Globus pallidus (tissue), 1 donor: ENCODE data around the gene PDE8A.

Source experiments
- DNase-seq: peaks from one replicate; pipeline ENCODE4 v3.0.0-alpha.2; 2015; ENCODE audit warnings: low spot score

Gene PDE8A

GRCh38 chr15:84981711-84982300, at the start of gene PDE8A:
Gene PDE8A (plus strand): TSS chr15:84981856. CDS start chr15:84982163, 307 bp downstream.
- no peak for DNase-seq

DNA sequence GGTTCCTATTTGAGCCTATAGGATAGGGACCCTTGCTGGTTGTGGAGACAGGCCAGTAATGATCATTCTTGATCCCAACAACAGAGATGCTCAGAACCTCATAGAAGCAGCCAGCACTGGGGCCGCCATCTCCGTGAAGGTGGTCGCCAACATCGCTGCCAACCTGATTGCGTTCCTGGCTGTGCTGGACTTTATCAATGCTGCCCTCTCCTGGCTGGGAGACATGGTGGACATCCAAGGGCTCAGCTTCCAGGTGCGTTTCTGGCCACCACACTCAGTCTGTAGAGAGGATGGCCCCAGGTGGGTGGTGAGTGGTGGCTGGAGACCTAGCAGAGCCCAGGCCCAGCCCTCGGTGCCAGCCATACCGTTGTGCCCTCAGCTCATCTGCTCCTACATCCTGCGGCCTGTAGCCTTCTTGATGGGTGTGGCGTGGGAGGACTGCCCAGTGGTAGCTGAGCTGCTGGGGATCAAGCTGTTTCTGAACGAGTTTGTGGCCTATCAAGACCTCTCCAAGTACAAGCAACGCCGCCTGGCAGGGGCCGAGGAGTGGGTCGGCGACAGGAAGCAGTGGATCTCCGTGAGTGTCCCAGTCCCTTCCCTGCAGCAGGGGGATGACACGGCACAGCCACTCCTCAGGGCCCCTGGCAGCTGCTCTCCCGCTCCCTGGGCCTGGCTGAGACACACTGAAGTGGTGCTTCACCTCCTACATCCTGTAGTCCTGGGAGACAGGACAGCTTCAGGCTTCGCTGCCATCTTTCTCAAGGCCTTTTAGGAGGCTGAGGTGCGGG, 46.5 kb upstream of the PDE8A start:
- DNase-seq = no peak

- no peak for DNase-seq
These were observed 44.5 kb upstream of the PDE8A start for GRCh38 chr15:84937144-84937543.

DNA sequence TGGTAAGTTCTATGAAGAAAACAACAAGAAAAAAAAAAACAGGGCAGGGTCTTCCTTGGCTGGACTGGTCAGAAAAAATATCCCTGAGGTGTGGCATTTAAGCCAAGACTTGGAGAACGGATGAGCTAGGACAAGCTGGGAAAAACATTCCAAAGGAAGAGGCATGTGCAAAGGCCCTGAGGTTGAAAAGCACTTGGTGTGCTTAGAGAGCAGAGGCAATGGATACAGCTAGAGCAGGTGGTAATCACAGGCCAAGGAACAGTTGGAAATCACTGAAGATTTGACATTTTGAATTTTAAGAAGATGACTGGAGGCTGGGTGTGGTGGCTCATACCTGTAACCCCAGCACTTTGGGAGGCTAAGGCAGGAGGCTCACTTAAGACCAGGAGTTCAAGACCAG, 42.9 kb upstream of the PDE8A start:
- no peak for DNase-seq

DNA sequence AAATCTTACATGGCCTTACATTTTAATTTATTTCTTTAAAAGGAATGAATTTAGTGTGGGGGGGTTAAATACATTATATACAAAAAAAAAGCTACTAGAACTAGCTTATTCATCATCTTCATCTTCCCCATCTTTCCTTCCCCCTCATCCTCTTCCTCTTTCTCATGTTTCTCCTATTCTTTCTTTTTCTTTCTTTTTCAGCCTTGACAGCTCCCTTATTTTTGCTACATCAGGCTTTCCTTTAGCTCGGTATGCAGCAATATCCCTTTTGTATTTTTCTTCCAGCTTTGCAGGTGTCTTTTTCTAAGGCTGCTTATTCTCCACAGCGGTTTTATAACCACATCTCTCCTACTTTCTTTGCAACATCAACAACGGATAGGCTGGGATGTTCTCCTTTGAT, 41.3 kb upstream of the PDE8A start:
- DNase-seq = no peak

GRCh38 chr15:84942456-84942855, 39.2 kb upstream of the PDE8A start:
- DNase-seq = no peak

GRCh38 chr15:84944311-84944710, 37.3 kb upstream of the PDE8A start:
- DNase-seq = no peak

DNA sequence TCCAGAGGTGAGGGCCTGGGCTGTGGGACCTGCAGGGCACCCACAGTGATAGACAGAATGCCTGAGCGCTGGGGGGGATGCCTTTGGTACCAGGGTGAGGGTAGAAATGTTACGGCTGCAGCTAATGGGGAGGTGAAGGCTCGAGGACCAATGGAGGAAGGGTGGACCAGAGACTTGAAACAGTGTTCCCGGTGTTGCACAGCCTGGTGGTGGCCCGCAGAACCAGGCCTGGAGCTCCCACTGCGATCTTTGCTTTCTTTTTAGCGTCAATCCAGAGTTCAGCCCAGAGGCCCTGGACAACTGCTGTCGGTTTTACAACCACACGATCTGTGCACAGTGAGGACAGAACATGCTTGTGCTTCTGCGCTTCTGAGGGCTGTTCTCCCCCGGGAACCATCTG, 36.8 kb upstream of the PDE8A start:
- DNase-seq = no peak

GRCh38 chr15:84946772-84947489, 34.7 kb upstream of the PDE8A start:
- DNase-seq = no peak

GRCh38 chr15:84947947-84948830, 33.5 kb upstream of the PDE8A start:
- no peak for DNase-seq

DNA sequence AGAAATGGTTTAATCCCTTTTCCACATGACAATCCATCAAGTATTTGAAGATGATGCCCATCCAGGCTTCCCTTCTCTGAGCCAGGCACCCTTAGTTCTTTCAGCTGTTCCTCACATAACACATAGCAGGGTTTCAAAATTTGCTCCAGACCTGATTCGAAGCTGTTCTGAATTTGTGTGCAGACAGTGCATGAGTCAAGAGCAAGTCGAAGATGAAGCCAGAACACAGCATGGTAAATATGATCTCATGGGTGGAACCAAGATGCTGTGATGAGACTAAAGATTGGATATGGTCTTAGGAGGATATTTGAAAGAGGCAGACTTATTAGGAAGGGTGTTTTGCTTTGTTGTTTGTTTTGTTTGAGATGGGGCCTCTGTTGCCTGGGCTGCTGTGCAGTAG, 32.6 kb upstream of the PDE8A start:
- DNase-seq = no peak

- DNase-seq = peak; percentile 87
These were observed 31.6 kb upstream of the PDE8A start for GRCh38 chr15:84949845-84950569.

DNA sequence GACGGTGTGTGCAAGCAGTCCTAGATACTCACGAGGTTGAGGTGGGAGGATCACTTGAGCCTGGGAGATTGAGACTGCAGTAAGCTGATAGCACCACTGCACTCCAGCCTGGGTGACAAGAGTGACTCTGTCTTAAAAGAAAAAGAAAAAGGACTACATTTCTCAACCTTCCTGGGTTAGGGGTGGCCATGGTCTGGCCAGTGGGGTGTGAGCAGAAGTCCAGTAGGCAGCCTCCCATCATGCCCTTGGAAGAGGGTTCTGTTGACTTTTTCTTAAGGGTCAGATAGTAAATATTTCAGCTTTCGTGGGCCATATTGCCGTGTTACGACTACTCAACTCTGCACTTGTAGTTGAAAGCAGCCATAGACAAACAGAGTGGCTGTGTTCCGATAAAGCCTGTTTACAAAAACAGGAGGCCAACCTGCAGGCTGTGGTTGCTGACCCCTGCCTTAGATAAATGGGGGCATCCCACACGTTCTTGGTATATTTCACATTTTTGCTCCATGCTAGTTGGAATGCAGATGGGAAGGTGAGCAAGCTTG, 31.0 kb upstream of the PDE8A start:
- no peak for DNase-seq

GRCh38 chr15:84951736-84952135, 29.9 kb upstream of the PDE8A start:
- no peak for DNase-seq

- DNase-seq = no peak
These were observed 28.5 kb upstream of the PDE8A start for GRCh38 chr15:84953136-84953535.

DNA sequence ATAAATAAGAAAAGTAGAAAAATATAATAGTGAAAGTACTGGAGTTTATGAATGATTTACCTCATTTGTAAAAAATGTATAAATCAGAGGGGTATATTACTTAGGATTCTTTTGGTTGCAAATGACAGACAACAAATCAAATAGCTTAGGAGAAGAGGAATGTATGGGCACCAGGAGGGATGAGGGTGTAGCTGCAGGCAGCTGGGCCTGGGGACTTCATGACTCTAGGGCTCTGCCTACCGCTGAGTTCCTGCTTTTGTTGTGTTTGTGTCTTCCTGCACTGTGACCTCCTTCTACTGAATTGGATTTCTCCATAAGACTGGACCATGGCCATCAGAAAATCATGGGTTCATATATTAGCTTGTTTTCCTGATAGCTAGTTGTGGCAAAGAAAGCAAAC, 27.9 kb upstream of the PDE8A start:
- DNase-seq = no peak

DNA sequence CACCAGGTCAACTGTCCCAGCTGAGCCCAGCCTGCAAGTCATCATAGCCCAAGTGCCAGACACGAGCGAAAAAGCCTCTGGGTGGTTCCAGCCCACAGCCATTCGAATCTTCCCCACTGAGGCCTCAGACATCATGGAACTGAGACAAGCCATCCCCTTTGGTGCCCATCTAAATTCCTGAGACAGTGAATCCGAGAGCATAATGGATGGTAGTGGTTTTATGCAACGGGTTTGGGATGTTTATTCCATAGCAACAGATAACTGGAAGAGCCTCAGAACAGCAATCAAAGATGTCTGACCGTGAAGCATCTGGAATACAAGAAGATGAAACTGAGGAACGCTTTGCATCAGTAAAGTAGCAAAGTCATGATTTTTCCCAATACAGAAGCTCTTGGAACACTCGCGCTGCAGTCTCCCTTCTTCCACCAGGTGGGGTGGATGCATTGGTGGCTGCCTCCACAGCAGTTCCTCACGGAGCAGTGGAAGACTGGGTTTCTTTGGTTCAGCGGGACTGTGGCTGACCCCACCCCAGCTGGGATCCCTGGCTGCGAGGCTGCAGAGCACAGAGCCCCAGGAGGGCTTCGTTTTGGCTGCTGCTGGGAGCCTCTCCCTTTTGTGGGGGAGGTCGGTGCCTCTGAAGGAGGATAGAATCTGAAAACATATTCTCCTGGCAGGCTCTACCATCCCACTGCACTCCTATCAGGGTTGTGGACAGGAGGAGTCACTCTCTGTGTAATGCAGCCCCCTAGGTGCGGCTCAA, 26.4 kb upstream of the PDE8A start:
- DNase-seq = peak; percentile 87

GRCh38 chr15:84956199-84956598, 25.5 kb upstream of the PDE8A start:
- DNase-seq = no peak

GRCh38 chr15:84960391-84961113, 21.1 kb upstream of the PDE8A start:
- no peak for DNase-seq

- DNase-seq = no peak
These were observed 20.6 kb upstream of the PDE8A start for GRCh38 chr15:84961114-84961452.
